Right lobe of liver (tissue), 4 donors: ENCODE data around the gene KRT6A.

Experiments used
- POLR2A ChIP-seq: fragments of 450-650 bp; IDR thresholded peaks from one replicate; pipeline ENCODE4 v1.6.1; 2017; ENCODE audit warnings: antibody characterized with exemption, mild to moderate bottlenecking
- TF ChIP-seq, protein P1 (sequence below), 4 donors: fragments of 200-600 bp in 3 of 4; fragments of 450-650 bp in 1 of 4; IDR thresholded peaks; one replicate each; pipeline versions ENCODE4 v1.5.1 to v1.8.0; 2016 to 2022; ENCODE audit warnings: antibody characterized with exemption in 4 of 4, mild to moderate bottlenecking in 2 of 4
- donor health status: DM: no; HTN: no; CAD: no.
- donor health status: DM: no; HTN: no; CAD: no.
- donor health status: DM: no; HTN: yes; CAD: no.

DNA sequence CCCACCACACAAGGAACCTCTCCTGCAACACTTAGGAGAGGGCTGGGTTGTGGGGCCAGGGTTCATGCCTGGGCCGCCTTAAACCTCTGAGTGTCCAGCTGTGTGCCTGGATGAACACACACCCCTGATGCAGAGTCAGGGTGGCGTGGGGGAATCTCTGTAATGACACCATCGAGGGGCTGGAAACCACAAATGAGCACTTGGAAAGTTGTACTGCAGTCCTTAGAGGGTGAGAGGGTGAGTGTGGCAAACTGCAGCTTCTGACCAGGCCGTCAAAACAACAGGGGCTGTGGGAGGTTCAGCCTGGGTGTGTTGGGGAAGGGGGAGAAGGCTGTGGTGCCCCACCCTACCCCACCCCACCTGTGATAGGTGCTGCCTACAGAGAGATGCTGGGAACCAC lies 39.6 kb upstream of the KRT6A start:
- TF ChIP-seq, protein P1, sequence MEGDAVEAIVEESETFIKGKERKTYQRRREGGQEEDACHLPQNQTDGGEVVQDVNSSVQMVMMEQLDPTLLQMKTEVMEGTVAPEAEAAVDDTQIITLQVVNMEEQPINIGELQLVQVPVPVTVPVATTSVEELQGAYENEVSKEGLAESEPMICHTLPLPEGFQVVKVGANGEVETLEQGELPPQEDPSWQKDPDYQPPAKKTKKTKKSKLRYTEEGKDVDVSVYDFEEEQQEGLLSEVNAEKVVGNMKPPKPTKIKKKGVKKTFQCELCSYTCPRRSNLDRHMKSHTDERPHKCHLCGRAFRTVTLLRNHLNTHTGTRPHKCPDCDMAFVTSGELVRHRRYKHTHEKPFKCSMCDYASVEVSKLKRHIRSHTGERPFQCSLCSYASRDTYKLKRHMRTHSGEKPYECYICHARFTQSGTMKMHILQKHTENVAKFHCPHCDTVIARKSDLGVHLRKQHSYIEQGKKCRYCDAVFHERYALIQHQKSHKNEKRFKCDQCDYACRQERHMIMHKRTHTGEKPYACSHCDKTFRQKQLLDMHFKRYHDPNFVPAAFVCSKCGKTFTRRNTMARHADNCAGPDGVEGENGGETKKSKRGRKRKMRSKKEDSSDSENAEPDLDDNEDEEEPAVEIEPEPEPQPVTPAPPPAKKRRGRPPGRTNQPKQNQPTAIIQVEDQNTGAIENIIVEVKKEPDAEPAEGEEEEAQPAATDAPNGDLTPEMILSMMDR (IDR thresholded peaks at IDR 0.05) = no peak
- TF ChIP-seq POLR2A = no peak
